Uterine smooth muscle cell (primary cell): ENCODE measurements around the gene FOXRED1. TPM values are rescaled to one million over a fixed set of nuclear protein-coding genes. Genes with fewer than 3 reads are reported as not detected.

Source experiments
- total RNA-seq: library from RNA; depleted of rRNA; stranded (reverse); fragments of >200 nt; gene quantifications from 2 replicates; pipeline ENCODE4 v1.2.3, GENCODE V29; 2014

FOXRED1 gene
- total RNA-seq, result 15.2 and 28.2 TPM in 2 replicates

DNA sequence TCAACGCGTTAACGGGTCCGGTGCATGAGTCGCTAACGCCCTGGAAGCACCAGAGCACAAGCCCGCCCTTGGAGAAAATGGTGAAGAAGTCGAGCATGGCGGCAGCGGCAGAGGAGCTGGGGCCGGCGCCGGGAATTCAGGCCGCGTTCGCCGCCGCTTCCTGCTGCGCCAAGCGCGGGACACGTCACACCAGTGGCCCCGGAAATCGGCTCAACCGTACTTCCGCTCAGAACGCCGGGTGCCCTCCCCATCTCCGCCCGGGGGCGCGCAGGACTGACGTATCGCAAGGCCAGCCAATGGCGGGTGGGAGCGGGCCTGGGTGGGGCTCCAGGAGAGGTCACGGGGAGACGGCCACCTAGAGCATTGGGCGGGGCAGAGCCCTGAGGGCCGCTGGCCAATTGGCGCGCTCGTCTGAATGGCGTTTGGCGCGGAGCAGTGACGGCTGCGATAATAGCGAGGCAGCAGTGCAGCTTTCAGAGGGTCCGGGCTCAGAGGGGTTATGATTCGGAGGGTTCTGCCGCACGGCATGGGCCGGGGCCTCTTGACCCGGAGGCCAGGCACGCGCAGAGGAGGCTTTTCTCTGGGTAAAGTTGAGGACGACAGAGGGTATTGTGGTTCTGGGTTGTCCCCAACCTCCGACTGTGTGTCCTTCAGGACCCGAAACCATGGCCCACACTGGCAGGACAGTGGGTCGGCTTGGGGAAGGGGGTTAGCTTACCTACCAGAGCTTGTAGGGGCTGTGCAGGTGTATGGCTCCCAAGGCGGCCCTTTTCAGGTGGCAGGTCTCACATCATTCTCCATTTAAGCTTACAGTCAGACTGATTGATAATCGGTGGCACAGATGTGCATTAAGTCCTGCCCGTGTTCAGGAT, at the start of gene FOXRED1, which contains the start of gene SRPRA:
TSS of gene FOXRED1 (plus strand) at position 447 of the 872 bp plus-strand sequence. CDS start at position 500, 53 bp downstream.
TSS of gene SRPRA (minus strand) at position 188 of the 872 bp plus-strand sequence. CDS start at position 97, 91 bp downstream.

DNA sequence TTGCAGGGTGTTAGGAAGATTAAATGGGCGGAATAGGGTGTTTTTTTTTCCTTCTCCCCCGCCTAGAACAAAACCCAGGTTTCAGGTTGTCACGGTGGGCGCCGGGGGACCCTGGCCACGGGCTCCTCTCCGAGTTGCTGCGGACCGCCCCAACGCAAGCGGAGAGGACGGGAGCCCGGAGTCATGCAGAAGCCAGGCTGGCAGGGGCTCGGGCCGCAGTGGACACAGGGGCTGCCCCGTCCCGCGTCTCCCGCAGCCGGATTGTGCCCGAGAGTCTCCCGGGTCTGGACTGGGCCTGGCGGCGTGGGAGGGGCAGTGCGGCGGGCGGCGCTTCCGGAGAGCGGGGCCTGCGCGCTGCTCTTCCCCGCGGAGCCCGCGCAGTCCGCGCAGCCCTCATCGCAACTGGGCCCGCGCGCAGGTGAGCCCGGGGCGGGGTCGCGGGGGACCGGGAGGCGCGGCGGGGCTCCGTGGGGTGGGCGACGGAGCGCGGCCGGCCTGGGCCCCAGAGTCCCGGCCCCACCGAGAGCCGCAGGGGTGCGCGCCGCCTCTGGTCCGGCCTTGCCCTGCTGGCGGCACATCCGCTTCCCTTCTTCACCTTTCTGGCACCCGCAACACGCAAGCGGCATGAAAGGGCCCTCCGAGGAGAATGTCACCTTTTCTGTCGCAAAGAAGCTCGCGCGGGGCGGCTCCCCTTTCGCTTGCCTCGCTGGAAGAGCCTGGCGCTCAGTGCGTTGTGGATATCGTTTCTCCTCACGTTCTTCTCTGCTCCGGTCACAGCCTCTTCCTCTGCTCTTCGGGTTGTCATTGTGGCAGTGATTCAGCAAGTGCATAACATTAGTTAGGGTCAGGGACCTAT, 14.0 kb downstream of the FOXRED1 start, which contains the start of gene TIRAP:
TSS of gene TIRAP (plus strand) at position 358 of the 856 bp plus-strand sequence. CDS start 7,802 bp downstream, outside the sequence.

DNA sequence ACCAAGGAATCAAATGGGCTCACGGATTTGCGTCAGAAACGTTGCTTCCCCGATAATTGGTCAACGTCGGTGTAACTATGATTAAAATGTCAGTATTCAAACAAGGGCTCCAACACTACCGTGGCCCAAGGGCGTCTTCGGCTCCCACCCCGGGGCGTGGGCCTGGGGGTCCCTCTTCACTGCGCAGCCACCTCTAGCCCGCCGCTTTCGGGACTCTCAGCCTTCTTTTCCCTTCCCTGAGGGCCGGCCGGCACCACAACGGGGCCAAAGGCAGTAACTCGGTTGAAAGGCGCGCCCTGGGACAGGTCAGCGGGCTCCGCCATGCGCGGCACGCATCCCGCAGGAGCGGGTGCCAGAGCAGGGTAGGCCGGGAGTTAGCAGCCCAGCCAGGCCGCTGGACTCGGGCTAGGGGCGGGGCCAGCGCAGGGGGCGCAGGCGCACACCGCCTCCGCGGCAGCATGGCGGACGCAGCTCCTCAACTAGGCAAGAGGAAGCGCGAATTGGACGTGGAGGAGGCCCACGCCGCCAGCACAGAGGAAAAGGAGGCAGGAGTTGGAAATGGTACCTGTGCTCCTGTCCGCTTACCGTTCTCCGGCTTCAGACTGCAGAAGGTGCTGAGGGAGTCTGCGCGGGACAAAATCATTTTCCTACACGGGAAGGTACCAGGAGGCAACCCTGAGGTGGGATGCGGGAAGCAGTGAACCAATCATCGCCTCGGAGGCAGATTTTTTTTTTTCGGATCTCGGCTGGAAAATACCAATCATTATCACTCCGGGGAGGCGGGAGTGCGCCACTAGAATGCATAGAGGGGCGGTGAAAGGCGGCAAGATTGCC, 34.9 kb downstream of the FOXRED1 start, which contains the start of gene DCPS:
TSS of gene DCPS (plus strand) at position 438 of the 834 bp plus-strand sequence. CDS start at position 459, 21 bp downstream.

Other genes with a start within 250 kb of the FOXRED1 start
- 5.2 and 13.0 TPM in 2 replicates for gene CDON, start 206.3 kb upstream of the FOXRED1 start, total RNA-seq
- gene RPUSD4, start 57.5 kb upstream of the FOXRED1 start, total RNA-seq, result 40.1 and 43.3 TPM in 2 replicates
- 21.1 and 23.2 TPM in 2 replicates for gene FAM118B, start 57.4 kb upstream of the FOXRED1 start, total RNA-seq
- 64.7 and 74.3 TPM in 2 replicates for gene SRPRA, start 259 bp upstream of the FOXRED1 start, total RNA-seq
- gene TIRAP, start 13.9 kb downstream of the FOXRED1 start, total RNA-seq, result 4.1 and 5.4 TPM in 2 replicates
- gene DCPS, start 34.9 kb downstream of the FOXRED1 start, total RNA-seq, result 12.2 and 19.3 TPM in 2 replicates
- gene ST3GAL4, start 86.5 kb downstream of the FOXRED1 start, total RNA-seq, result 22.5 and 27.9 TPM in 2 replicates